SK-N-SH treated with all-trans-retinoic acid at 6 μM for 48 hours (cell line): Measurements from ENCODE around the gene GGCX.

Experiments used
- ATAC-seq: fragments of 200-7000 bp; cut with Tn5 transposase; 3 replicates; pipeline ENCODE4 v1.9.1; 2020; ENCODE audit warnings: mild to moderate bottlenecking, moderate library complexity
- ARNTL ChIP-seq: fragments of 450-650 bp; formaldehyde crosslinking; IDR thresholded peaks from 2 replicates; pipeline ENCODE4 v1.5.0; 2020; ENCODE audit warnings: low read depth, mild to moderate bottlenecking, moderate library complexity, borderline replicate concordance
- BACH2 ChIP-seq: fragments of 250-450 bp; sonication (Bioruptor Pico); IDR thresholded peaks from 2 replicates; pipeline ENCODE4 v1.9.0; 2021; ENCODE audit warnings: mild to moderate bottlenecking, borderline replicate concordance
- CSDC2 ChIP-seq: fragments of 250-450 bp; sonication (Bioruptor Pico); IDR thresholded peaks from 2 replicates; pipeline ENCODE4 v1.5.0; 2020; ENCODE audit warnings: mild to moderate bottlenecking, moderate library complexity
- ESRRG ChIP-seq: fragments of 250-450 bp; sonication (Bioruptor Pico); IDR thresholded peaks from 2 replicates; pipeline ENCODE4 v1.6.1; 2021; ENCODE audit warnings: mild to moderate bottlenecking
- GLIS3 ChIP-seq: fragments of 250-450 bp; sonication (Bioruptor Pico); IDR thresholded peaks from 2 replicates; pipeline ENCODE4 v1.5.0; 2020; ENCODE audit warnings: mild to moderate bottlenecking, moderate library complexity
- ISL1 ChIP-seq: fragments of 250-450 bp; sonication (Bioruptor Pico); IDR thresholded peaks from 2 replicates; pipeline ENCODE4 v2.1.2; 2022; ENCODE audit warnings: mild to moderate bottlenecking, moderate library complexity
- OSR1 ChIP-seq: fragments of 250-450 bp; sonication (Bioruptor Pico); IDR thresholded peaks from 2 replicates; pipeline ENCODE4 v1.8.0; 2022; ENCODE audit warnings: moderate library complexity, mild to moderate bottlenecking, inconsistent platforms
- PPARA ChIP-seq: fragments of 250-450 bp; sonication (Bioruptor Pico); IDR thresholded peaks from 2 replicates; pipeline ENCODE4 v1.5.0; 2020; ENCODE audit warnings: mild to moderate bottlenecking, borderline replicate concordance
- SNAI2 ChIP-seq: fragments of 250-450 bp; sonication (Bioruptor Pico); IDR thresholded peaks from 2 replicates; pipeline ENCODE4 v1.5.0; 2020; ENCODE audit warnings: mild to moderate bottlenecking, moderate library complexity
- TCF4 ChIP-seq: fragments of 250-450 bp; sonication (Bioruptor Pico); IDR thresholded peaks from 2 replicates; pipeline ENCODE4 v1.8.0; 2021; ENCODE audit warnings: mild to moderate bottlenecking, moderate library complexity, borderline replicate concordance
- ZC3H10 ChIP-seq: fragments of 250-450 bp; sonication (Bioruptor Pico); IDR thresholded peaks from 2 replicates; pipeline ENCODE4 v1.5.1; 2021; ENCODE audit warnings: mild to moderate bottlenecking, moderate library complexity
- ZFP3 ChIP-seq: fragments of 250-450 bp; sonication (Bioruptor Pico); IDR thresholded peaks from 2 replicates; pipeline ENCODE4 v1.5.0; 2020; ENCODE audit warnings: mild to moderate bottlenecking, moderate library complexity
- ZFP30 ChIP-seq: fragments of 450-650 bp; formaldehyde crosslinking; IDR thresholded peaks from 2 replicates; pipeline ENCODE4 v1.5.0; 2022; ENCODE audit warnings: mild to moderate bottlenecking, moderate library complexity
- ZNF565 ChIP-seq: fragments of 450-650 bp; formaldehyde crosslinking; conservative IDR thresholded peaks from 2 replicates; pipeline ENCODE4 v1.5.0; 2020; ENCODE audit warnings: low read depth, mild to moderate bottlenecking, moderate library complexity
- ZNF70 ChIP-seq: fragments of 450-650 bp; formaldehyde crosslinking; IDR thresholded peaks from 2 replicates; pipeline ENCODE4 v1.5.0; 2020; ENCODE audit warnings: mild to moderate bottlenecking, moderate library complexity
- ZNF8 ChIP-seq: fragments of 450-650 bp; formaldehyde crosslinking; IDR thresholded peaks from 2 replicates; pipeline ENCODE4 v1.5.0; 2020; ENCODE audit warnings: mild to moderate bottlenecking, moderate library complexity
- TF ChIP-seq, protein P1 (sequence below): fragments of 250-450 bp; sonication (Bioruptor Pico); IDR thresholded peaks from 2 replicates; pipeline ENCODE4 v1.5.1; 2021; ENCODE audit warnings: mild to moderate bottlenecking, moderate library complexity
- TF ChIP-seq, protein P2 (sequence below): fragments of 250-450 bp; sonication (Bioruptor Pico); IDR thresholded peaks from 2 replicates; pipeline ENCODE4 v1.5.0; 2020; ENCODE audit warnings: mild to moderate bottlenecking, moderate library complexity
- TF ChIP-seq, protein P3 (sequence below): fragments of 250-450 bp; sonication (Bioruptor Pico); IDR thresholded peaks from 2 replicates; pipeline ENCODE4 v1.8.0; 2021; ENCODE audit warnings: low read depth, mild to moderate bottlenecking, moderate library complexity, borderline replicate concordance
- TF ChIP-seq, protein P4 (sequence below): fragments of 250-450 bp; sonication (Bioruptor Pico); IDR thresholded peaks from 2 replicates; pipeline ENCODE4 v1.5.1; 2020; ENCODE audit warnings: low read depth, mild to moderate bottlenecking, moderate library complexity
- TF ChIP-seq, protein P5 (sequence below): fragments of 250-450 bp; sonication (Bioruptor Pico); IDR thresholded peaks from 2 replicates; pipeline ENCODE4 v1.8.0; 2020; ENCODE audit warnings: mild to moderate bottlenecking, moderate library complexity, borderline replicate concordance

GGCX gene

DNA sequence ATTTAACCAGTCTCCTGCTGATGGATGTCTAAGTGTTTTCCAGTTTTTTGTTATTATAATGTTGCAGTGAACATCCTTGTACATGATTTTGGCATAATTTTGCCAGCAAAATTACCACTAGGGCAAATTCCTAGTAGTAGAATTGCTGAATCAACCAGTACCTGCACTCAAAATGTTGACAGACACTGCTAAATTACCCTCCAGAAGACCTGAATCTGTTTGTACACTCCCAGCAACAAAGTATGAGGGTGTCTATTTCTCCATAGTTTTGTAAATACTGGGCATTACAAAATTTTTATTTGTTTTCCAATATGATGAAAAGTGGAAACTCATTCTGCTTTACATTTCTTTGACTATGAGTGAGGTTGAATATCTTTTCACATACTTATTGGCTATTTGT is 33.5 kb downstream of the GGCX start (continued):
- TF ChIP-seq, protein P1, sequence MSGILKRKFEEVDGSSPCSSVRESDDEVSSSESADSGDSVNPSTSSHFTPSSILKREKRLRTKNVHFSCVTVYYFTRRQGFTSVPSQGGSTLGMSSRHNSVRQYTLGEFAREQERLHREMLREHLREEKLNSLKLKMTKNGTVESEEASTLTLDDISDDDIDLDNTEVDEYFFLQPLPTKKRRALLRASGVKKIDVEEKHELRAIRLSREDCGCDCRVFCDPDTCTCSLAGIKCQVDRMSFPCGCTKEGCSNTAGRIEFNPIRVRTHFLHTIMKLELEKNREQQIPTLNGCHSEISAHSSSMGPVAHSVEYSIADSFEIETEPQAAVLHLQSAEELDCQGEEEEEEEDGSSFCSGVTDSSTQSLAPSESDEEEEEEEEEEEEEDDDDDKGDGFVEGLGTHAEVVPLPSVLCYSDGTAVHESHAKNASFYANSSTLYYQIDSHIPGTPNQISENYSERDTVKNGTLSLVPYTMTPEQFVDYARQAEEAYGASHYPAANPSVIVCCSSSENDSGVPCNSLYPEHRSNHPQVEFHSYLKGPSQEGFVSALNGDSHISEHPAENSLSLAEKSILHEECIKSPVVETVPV (CRISPR knock-in tag), result no peak
- TF ChIP-seq GLIS3 (CRISPR knock-in tag), result no peak
- TF ChIP-seq ESRRG, result no peak
- TF ChIP-seq SNAI2 (CRISPR knock-in tag), result no peak
- no peak for TF ChIP-seq ARNTL

DNA sequence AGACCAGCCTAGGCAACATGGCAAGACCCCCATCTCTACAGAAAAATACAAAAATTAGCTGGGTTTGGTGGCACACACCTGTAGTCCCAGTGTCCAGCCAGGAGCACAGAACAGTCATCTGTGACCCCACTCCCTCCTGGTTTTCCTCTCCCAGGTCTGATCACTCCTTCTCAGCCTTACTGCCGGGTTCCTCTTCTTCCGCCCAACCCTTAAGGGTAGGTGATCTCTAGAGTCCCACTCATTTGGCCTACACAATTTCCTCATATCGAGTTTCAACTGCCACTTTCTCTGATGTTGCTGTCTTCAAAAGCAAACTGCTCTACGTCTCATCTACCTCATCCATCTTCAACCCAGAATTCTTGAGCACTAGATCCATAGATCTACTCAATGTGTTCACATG is 35.7 kb downstream of the GGCX start:
- ATAC-seq, result no peak
- TF ChIP-seq ZNF70 (CRISPR knock-in tag), result no peak
- no peak for TF ChIP-seq OSR1
- TF ChIP-seq ZNF565, result no peak
- TF ChIP-seq, protein P2, sequence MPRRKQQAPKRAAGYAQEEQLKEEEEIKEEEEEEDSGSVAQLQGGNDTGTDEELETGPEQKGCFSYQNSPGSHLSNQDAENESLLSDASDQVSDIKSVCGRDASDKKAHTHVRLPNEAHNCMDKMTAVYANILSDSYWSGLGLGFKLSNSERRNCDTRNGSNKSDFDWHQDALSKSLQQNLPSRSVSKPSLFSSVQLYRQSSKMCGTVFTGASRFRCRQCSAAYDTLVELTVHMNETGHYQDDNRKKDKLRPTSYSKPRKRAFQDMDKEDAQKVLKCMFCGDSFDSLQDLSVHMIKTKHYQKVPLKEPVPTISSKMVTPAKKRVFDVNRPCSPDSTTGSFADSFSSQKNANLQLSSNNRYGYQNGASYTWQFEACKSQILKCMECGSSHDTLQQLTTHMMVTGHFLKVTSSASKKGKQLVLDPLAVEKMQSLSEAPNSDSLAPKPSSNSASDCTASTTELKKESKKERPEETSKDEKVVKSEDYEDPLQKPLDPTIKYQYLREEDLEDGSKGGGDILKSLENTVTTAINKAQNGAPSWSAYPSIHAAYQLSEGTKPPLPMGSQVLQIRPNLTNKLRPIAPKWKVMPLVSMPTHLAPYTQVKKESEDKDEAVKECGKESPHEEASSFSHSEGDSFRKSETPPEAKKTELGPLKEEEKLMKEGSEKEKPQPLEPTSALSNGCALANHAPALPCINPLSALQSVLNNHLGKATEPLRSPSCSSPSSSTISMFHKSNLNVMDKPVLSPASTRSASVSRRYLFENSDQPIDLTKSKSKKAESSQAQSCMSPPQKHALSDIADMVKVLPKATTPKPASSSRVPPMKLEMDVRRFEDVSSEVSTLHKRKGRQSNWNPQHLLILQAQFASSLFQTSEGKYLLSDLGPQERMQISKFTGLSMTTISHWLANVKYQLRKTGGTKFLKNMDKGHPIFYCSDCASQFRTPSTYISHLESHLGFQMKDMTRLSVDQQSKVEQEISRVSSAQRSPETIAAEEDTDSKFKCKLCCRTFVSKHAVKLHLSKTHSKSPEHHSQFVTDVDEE (CRISPR knock-in tag), result no peak
- no peak for TF ChIP-seq GLIS3 (CRISPR knock-in tag)
- TF ChIP-seq, protein P3, sequence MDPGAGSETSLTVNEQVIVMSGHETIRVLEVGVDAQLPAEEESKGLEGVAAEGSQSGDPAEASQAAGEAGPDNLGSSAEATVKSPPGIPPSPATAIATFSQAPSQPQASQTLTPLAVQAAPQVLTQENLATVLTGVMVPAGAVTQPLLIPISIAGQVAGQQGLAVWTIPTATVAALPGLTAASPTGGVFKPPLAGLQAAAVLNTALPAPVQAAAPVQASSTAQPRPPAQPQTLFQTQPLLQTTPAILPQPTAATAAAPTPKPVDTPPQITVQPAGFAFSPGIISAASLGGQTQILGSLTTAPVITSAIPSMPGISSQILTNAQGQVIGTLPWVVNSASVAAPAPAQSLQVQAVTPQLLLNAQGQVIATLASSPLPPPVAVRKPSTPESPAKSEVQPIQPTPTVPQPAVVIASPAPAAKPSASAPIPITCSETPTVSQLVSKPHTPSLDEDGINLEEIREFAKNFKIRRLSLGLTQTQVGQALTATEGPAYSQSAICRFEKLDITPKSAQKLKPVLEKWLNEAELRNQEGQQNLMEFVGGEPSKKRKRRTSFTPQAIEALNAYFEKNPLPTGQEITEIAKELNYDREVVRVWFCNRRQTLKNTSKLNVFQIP (CRISPR knock-in tag), result no peak
- no peak for TF ChIP-seq BACH2 (CRISPR knock-in tag)
- no peak for TF ChIP-seq ZFP3 (CRISPR knock-in tag)
- TF ChIP-seq ESRRG, result no peak
- TF ChIP-seq ARNTL, result no peak
- TF ChIP-seq TCF4 (CRISPR knock-in tag), result no peak
- no peak for TF ChIP-seq PPARA (CRISPR knock-in tag)

DNA sequence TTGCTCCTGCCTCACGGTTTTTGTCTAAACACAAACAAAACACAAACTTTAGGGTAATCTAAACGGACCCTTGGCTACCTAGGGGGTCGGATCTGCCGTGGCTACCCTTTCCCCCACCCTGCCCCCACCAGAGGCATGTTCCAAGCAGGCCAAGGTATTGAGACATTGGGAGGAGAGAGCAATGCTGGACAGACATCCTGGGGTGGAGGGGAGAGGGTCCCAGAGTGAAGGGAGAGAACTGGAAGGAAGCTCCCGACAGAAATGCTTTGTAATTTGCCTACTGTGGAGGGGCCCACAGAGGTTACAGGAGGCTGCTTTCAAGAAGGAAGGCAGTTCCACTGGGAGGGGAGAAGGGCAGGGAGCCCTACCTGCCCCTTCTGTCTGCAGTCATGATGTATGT is 36.3 kb downstream of the GGCX start:
- TF ChIP-seq ISL1 (CRISPR knock-in tag) (no peak), CSDC2 (no peak), ZFP3 (CRISPR knock-in tag) (no peak), BACH2 (CRISPR knock-in tag) (no peak), ARNTL (no peak), TCF4 (CRISPR knock-in tag) (no peak), ZC3H10 (CRISPR knock-in tag) (no peak), ZFP30 (CRISPR knock-in tag) (no peak), GLIS3 (CRISPR knock-in tag) (no peak), SNAI2 (CRISPR knock-in tag) (no peak), ZNF8 (no peak), ZNF565 (no peak)
- TF ChIP-seq, protein P2 (CRISPR knock-in tag), result no peak
- TF ChIP-seq, protein P4, sequence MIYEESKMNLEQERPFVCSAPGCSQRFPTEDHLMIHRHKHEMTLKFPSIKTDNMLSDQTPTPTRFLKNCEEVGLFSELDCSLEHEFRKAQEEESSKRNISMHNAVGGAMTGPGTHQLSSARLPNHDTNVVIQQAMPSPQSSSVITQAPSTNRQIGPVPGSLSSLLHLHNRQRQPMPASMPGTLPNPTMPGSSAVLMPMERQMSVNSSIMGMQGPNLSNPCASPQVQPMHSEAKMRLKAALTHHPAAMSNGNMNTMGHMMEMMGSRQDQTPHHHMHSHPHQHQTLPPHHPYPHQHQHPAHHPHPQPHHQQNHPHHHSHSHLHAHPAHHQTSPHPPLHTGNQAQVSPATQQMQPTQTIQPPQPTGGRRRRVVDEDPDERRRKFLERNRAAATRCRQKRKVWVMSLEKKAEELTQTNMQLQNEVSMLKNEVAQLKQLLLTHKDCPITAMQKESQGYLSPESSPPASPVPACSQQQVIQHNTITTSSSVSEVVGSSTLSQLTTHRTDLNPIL (CRISPR knock-in tag), result no peak
- TF ChIP-seq, protein P5, sequence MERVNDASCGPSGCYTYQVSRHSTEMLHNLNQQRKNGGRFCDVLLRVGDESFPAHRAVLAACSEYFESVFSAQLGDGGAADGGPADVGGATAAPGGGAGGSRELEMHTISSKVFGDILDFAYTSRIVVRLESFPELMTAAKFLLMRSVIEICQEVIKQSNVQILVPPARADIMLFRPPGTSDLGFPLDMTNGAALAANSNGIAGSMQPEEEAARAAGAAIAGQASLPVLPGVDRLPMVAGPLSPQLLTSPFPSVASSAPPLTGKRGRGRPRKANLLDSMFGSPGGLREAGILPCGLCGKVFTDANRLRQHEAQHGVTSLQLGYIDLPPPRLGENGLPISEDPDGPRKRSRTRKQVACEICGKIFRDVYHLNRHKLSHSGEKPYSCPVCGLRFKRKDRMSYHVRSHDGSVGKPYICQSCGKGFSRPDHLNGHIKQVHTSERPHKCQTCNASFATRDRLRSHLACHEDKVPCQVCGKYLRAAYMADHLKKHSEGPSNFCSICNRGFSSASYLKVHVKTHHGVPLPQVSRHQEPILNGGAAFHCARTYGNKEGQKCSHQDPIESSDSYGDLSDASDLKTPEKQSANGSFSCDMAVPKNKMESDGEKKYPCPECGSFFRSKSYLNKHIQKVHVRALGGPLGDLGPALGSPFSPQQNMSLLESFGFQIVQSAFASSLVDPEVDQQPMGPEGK (CRISPR knock-in tag), result no peak
- TF ChIP-seq, protein P1 (CRISPR knock-in tag), result no peak
- no peak for ATAC-seq
